ENCODE data around the gene DPP9.
A peak's percentile ranks its signal among the peaks of the same experiment; 100 is the strongest.

DPP9 gene

DNA sequence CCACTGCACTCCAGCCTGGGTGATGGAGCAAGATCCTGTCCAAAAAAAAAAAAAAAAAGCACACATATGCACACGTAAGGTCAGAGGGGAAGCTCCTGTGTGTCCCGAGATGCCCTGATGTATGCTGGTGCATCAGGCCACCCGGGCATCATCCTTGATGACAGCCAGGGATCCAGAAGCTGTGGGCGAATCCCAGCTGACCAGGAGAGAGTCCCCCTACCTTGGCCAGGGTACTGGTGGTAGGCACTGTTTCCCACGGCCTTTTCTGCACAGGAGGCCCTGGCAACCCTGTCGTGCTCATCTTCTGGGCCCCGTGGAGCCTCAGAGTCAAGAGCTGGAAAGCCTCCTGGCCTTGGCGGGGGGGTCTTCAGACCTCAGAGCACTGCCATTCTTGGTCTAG is 67.5 kb downstream of the DPP9 start:
- H3K4me3 ChIP-seq (ENCODE audit: low read length): no peak overlapping the region
- TF ChIP-seq ZNF274 (IDR thresholded peaks at IDR 0.05; ENCODE audit: low read depth, low read length): no peak

DNA sequence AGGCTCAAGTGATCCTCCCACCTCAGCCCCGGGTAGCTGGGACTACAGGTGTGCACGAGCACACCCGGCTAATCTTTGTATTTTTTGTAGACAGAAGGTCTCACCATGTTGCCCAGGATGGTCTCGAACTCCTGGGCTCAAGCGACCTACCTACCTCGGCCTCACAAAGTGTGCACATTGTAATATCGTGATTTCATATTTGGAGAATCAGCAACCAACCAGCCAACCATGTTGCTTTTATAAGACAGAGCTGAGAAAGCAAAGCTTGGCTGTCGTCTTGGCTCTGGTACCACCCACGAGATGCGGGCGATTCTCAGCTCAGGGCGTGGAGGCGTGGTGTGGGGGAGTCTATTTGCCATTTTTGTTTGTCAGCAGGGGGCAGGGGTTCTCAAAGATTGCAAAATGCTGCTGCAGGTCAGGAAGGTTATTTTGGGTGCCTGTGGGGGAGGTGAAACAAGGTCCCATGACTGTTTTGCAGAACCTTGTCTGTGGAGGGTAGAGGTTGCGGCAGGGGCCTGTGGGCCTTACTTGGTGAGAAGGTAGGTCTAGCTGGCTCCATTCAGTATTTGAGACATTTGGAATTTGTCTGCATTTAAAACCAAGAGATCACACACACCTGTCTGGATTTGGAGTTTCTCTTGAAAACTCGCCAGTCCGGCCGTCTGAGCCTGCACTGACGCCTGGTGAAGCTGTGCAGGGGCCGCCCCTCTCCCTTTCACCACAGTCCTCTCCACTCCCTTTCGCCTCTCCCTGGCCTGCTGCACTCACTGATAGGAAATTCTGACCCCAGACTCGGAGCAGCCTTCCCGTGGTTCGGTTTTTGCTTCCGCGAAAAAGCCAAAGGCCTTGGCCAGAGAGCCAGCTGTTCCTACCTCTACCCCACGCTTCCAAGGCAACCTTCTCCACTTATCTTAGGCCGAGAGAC is 68.9 kb downstream of the DPP9 start:
- H3K4me3 ChIP-seq (ENCODE audit: low read length): no peak overlapping the region
- TF ChIP-seq ZNF274 (IDR thresholded peaks at IDR 0.05; ENCODE audit: low read depth, low read length): no peak

DNA sequence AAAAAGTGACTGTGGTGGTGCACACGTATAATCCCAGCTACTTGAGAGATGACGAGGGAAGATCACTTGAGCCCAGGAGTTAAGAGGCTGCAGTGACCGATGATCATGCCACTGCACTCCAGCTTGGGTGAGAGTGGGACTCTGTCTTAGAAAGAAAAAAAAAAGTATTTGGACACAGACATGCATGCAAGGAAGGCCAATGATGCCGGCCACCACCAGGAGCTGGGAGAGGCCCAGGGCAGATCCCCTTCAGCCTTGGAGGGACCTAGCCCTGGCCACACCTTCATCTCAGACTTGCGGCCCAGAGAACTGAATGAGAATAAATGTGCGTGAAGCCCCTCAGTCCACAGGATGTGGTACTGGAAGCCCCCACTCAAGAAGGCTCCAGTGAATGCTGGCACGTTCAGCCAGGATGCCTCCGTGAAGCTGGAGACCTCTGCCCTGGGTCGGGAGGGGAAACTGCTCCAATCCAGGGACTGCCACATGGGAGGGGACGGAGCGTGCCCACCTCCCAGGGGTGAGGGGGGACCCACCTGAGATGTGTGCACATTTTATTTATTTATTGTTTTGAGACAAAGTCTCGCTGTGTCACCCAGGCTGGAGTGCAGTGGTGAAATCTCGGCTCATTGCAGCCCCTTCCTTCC is 69.7 kb downstream of the DPP9 start:
- no peak overlapping the region for H3K4me3 ChIP-seq (ENCODE audit: low read length)
- TF ChIP-seq ZNF274 (IDR thresholded peaks at IDR 0.05; ENCODE audit: low read depth, low read length): no peak

DNA sequence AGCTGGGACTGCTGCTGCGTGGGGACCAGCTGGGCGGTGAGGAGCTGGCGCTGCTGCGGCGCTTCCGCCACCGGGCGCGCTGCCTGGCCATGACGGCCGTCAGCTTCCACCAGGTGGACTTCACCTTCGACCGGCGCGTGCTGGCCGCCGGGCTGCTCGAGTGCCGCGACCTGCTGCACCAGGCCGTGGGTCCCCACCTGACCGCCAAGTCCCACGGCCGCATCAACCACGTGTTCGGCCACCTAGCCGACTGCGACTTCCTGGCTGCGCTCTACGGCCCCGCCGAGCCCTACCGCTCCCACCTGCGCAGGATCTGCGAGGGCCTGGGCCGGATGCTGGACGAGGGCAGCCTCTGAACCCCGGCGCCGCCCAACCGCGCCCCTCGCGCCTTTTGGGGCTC is 71.6 kb downstream of the DPP9 start:
- TF ChIP-seq ZNF274 (IDR thresholded peaks at IDR 0.05; ENCODE audit: low read depth, low read length): no peak
- H3K4me3 ChIP-seq (ENCODE audit: low read length): no peak overlapping the region

DNA sequence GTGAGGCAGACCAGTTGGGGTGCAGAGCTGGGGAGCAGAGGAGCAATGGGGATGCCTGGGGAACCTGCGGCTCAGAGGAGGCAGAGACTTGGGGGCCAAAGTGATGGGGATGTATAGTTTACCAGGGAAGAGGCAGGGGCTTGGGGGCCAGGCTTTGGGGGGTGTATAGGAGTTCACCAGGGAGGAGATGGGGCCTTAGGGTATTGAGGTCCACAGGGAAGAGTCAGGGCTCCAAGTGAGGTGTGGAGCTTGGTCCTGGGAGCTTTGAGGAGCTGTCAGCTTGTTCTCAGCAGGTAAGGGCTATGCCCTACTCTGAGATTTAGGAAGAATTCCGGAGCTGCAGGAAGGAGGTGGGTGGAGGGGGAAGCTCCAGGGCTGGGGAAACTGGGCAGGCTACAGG is 73.5 kb downstream of the DPP9 start:
- no peak overlapping the region for H3K4me3 ChIP-seq (ENCODE audit: low read length)
- TF ChIP-seq ZNF274 (IDR thresholded peaks at IDR 0.05; ENCODE audit: low read depth, low read length): no peak

DNA sequence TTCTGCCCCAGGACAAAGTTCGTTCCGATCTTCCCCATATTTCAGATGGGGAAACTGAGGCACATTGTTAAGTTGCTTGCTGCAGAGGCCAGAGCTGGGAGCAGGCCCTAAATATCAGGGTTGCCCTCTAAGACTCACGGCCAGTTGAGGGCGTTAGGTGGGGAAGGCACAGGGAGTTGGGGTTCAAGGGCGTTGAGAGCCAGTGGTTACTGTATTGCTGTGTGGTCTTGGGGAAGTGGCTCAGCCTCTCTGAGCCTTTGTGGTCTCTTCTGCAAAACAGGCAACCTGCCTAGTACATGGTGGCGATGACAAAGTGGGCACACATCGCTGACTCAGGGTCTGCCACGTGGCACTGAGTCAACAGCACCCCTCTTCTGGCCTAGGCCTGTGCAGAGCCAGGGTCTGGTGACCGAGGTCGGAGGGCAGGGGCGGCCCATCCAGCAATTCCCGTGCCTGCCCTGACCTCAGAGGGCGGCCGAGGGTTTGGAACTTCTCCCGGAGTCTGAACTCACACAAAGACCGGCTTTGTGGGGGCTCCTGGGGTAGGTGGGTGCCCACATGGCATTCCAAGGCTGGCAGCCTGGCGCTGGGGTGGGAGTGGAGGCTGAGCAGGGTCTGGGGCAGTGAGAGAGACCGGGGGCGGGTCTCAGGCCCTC is 74.1 kb downstream of the DPP9 start:
- no peak for TF ChIP-seq ZNF274 (IDR thresholded peaks at IDR 0.05; ENCODE audit: low read depth, low read length)
- H3K4me3 ChIP-seq (ENCODE audit: low read length): no peak overlapping the region

DNA sequence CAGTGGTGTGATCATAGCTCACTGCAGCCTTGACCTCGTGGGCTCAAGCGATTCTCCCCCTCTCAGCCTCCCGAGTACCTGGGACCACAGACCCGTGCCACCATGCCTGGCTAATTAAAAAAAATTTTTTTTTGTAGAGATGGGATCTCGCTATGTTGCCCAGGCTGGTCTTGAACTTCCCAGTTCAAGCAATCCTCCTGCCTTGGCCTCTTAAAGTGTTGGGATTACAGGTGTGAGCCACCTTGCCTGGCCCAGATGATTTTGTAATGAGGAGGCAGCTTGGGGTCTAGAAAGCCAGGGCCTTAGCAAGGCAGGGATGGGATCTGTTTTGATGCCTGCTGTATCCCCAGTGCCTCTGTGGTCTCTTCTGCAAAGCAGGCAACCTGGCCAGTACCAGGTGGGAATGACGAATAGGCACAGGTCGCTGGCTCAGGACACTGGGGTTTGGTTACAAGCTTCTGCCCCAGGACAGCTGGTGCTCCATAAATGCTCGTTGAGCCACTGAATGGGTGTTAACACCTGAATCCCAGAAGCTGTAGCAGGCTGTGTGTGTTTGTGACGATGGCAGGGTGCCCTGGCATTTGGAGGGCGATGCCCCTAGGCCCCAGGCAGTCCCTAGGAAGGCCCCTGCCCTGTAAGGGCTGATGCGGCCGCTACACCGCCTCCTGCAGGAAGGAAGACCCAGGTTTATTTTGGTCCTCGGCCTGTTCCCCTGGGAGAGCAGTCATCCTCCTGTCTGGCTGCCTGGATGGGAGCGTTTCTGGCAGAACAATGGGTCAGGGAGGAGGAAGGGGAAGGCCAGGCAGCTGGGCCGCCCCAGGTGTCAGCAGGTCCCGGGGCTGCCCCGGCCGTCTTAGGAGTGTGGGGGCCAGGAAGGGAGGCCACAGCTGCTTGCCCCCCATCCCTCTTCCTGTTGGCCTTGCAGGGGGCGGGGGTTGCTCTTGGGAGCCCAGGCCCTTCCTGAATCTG is 75.7 kb downstream of the DPP9 start:
- no peak for TF ChIP-seq ZNF274 (IDR thresholded peaks at IDR 0.05; ENCODE audit: low read depth, low read length)
- H3K4me3 ChIP-seq (ENCODE audit: low read length): no peak overlapping the region

DNA sequence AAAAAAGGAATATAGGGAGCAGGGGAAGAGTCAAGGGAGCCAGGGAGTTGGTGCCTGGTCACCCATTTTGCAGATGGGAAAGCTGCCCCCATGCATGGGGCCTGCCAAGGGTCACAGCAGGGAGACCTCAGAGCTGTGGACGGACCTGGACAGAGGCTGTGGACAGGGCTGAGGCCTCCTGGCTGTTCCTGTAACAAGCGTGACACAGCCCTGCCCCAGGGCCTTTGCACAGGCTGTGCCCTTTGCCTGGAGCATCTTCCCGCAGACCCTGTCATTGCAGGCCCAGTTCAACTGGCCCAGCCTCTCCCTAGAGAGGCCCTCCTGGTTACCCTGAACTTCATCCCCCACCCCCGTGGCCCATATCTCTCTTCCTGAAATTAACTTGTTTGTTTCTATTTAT is 77.9 kb downstream of the DPP9 start:
- no peak for TF ChIP-seq ZNF274 (IDR thresholded peaks at IDR 0.05; ENCODE audit: low read depth, low read length)
- no peak overlapping the region for H3K4me3 ChIP-seq (ENCODE audit: low read length)

DNA sequence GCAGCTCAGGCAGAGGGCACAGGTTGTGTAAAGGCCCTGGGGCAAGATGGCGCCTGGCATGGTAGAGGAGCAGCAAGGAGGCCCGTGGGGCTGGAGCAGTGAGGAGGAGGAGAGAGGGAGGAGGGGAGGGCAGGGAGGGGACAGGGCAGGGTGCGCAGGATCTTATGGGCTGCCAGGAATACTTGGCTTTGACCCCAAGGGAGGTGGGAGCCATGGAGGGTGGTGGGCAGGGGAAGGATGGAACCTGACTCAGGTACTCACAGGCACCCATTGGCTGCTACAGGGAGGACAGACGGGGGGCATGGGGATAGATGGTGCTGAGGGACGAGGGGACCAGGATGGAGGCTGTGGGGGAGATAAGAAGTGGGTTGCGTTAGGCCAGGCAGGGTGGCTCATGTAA is 81.0 kb downstream of the DPP9 start:
- no peak overlapping the region for H3K4me3 ChIP-seq (ENCODE audit: low read length)
- TF ChIP-seq ZNF274 (IDR thresholded peaks at IDR 0.05; ENCODE audit: low read depth, low read length): no peak

DNA sequence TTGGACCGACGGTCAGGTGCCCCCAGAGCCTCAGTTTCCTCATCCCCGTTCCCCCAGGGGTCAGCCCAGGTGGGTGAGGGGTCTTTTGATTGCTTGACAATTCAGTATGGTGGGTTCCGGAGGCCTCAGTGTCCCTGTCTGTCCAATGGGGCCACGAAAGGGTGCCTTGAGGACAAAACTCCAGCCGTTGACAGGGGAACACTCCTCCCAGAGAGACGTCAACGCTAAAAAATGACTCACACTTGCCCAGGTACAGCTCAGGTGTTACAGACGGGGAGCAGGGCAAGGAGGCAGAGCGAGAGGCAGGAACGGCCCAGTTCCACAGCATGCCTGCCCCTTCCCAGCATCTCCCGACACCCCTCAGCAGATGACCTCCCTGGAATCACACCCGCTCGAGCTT is 82.5 kb downstream of the DPP9 start:
- TF ChIP-seq ZNF274 (IDR thresholded peaks at IDR 0.05; ENCODE audit: low read depth, low read length): no peak
- no peak overlapping the region for H3K4me3 ChIP-seq (ENCODE audit: low read length)

DNA sequence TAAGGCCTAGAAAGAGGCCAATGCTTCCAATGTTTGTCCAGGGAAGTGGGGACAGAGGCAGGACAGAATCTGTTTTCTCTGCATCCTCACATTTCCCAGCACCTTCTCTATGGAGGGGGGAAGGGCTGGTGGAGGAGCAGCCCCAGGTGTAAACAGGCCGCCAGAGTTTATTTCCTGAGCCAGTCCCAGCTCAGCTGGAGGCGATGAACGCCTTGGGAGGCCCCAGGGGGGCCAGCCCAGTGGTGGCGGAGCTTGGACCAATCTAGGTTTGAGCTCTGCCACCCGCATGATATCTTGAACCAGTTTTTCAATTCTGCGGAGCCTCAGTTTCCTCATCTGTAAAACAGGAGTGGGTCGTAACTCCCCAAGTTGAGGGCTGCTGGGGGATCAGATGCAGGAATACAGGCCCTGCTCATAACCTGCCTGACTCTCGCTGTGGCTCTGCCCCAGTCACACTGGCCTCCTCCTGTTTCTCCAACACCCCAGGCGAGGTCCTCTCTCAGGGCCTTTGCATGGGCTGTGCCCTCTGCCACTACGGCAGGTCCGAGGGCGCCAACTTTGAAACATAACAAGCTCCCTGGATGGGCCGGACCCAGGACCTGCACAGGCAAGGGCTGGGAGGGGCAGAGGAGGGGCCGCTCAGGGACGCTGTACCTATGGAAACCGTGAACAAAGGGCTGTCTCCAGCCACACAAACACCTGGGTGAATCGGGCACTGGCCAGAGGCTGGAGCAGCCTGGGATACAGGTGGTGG is 83.2 kb downstream of the DPP9 start:
- no peak for TF ChIP-seq ZNF274 (IDR thresholded peaks at IDR 0.05; ENCODE audit: low read depth, low read length)
- H3K4me3 ChIP-seq (ENCODE audit: low read length): peak overlapping the region; percentile 86

DNA sequence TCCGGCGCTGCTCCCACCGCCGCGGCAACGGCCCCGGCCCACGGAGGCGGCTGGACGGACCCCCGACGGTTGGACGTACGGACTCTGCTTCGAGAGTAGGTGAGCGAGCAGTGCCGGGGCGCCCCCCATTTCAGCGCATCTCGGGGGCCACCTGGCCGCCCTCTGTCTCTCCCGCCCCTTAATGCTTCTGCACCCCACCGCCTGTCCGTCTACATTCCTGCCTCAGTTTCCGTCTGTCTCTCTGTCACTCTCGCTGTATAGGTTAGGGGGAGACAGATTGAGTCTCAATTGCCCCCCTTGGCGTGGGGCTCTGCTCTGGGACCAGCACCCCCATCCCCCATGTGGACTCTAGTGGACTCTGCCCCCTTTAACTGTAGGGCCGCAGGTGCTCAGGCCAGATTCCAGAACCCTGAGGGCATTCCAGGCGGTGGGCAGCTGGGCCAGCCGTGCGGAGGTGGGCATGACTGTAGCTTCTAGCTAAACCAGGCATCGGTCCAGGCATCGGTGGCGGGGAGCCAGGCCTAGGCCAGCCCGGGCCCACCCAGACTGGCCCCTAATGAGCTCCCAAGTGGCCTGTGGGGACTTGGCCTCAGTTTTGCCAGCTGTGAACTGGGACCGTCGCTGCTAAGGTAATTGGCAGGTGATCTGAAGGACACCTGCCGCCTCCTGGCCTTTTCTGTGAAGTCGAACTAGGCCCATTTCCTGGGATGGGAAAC is 84.0 kb downstream of the DPP9 start:
- peak overlapping the region; percentile 86 for H3K4me3 ChIP-seq (ENCODE audit: low read length)
- TF ChIP-seq ZNF274 (IDR thresholded peaks at IDR 0.05; ENCODE audit: low read depth, low read length): no peak

Measured in GM08714 (cell line).